Measurements from ENCODE around the gene ABCF2.
A peak's percentile ranks its signal among the peaks of the same experiment; 100 is the strongest.

The ABCF2 gene

GRCh38 chr7:151251328-151251688 lies 24.3 kb upstream of the ABCF2 start:
- Histone ChIP-seq H3K79me1 (ENCODE audit: low read length) (no peaks in the 10 kb centered on the region), H2BK120ac (ENCODE audit: low read depth, low read length) (no peak overlapping the region), H3K56ac (ENCODE audit: low read length) (peak overlapping the region; percentile 74), H3K79me2 (ENCODE audit: control insufficient read depth, insufficient read depth, low read length) (no peaks in the 10 kb centered on the region), H2BK15ac (replicated peaks; ENCODE audit: low read depth) (no peak overlapping the region), H3K4me1 (ENCODE audit: control insufficient read depth, low read depth, low read length) (peaks cover 27% of the 10 kb centered on the region), H3K18ac (ENCODE audit: low read length) (peak overlapping the region; percentile 92), H3K4me3 (ENCODE audit: low read length) (no peak overlapping the region), H3K27ac (ENCODE audit: low read depth, low read length) (no peak overlapping the region), H3K9ac (ENCODE audit: low read length) (peak overlapping the region; percentile 62), H3K4me2 (ENCODE audit: low read length) (peak overlapping the region; percentile 53), H4K5ac (ENCODE audit: low read length) (no peak overlapping the region), H4K8ac (ENCODE audit: low read depth, low read length) (no peak overlapping the region), H3K23ac (ENCODE audit: low read length) (peak overlapping the region; percentile 98), H2AK5ac (ENCODE audit: low read length) (no peak overlapping the region), H3K27me3 (ENCODE audit: insufficient read depth, low read length, poor library complexity) (no peaks in the 10 kb centered on the region), H3K36me3 (ENCODE audit: control insufficient read depth, insufficient read depth, low read length) (no peaks in the 10 kb centered on the region), H2BK5ac (ENCODE audit: low read length) (no peak overlapping the region), H3K4ac (ENCODE audit: low read depth, low read length) (peak overlapping the region; percentile 28)
- DNase-seq, result no peak
- no CpG with 5 or more reads among the region's 19 CpGs for WGBS (ENCODE audit: extremely low coverage, insufficient coverage, low lambda C conversion rate)

- H2BK15ac ChIP-seq (replicated peaks; ENCODE audit: low read depth), result no peak overlapping the region
- H3K79me2 ChIP-seq (ENCODE audit: control insufficient read depth, insufficient read depth, low read length), result no peaks in the 10 kb centered on the region
- H4K8ac ChIP-seq (ENCODE audit: low read depth, low read length), result no peak overlapping the region
- H3K79me1 ChIP-seq (ENCODE audit: low read length), result no peaks in the 10 kb centered on the region
- H3K36me3 ChIP-seq (ENCODE audit: control insufficient read depth, insufficient read depth, low read length), result no peaks in the 10 kb centered on the region
- no peak overlapping the region for H3K4me3 ChIP-seq (ENCODE audit: low read length)
- H4K5ac ChIP-seq (ENCODE audit: low read length), result no peak overlapping the region
- peaks cover 30% of the 10 kb centered on the region for H3K4me1 ChIP-seq (ENCODE audit: control insufficient read depth, low read depth, low read length)
- no peak overlapping the region for H2BK5ac ChIP-seq (ENCODE audit: low read length)
- H3K9ac ChIP-seq (ENCODE audit: low read length), result peak overlapping the region; percentile 7
- no peak overlapping the region for H3K23ac ChIP-seq (ENCODE audit: low read length)
- DNase-seq, result no peak
- H3K27ac ChIP-seq (ENCODE audit: low read depth, low read length), result no peak overlapping the region
- H3K4ac ChIP-seq (ENCODE audit: low read depth, low read length), result no peak overlapping the region
- H3K56ac ChIP-seq (ENCODE audit: low read length), result peak overlapping the region; percentile 53
- no peaks in the 10 kb centered on the region for H3K27me3 ChIP-seq (ENCODE audit: insufficient read depth, low read length, poor library complexity)
- H3K4me2 ChIP-seq (ENCODE audit: low read length), result no peak overlapping the region
- peak overlapping the region; percentile 84 for H2AK5ac ChIP-seq (ENCODE audit: low read length)
- H2BK120ac ChIP-seq (ENCODE audit: low read depth, low read length), result peak overlapping the region; percentile 3
- H3K18ac ChIP-seq (ENCODE audit: low read length), result peak overlapping the region; percentile 16
- WGBS (ENCODE audit: extremely low coverage, insufficient coverage, low lambda C conversion rate), result no CpG with 5 or more reads among the region's 7 CpGs
Observed at GRCh38 chr7:151250181-151251132, 23.5 kb upstream of the ABCF2 start.

GRCh38 chr7:151249732-151250072 lies 22.7 kb upstream of the ABCF2 start:
- Histone ChIP-seq H4K5ac (ENCODE audit: low read length) (no peak overlapping the region), H3K36me3 (ENCODE audit: control insufficient read depth, insufficient read depth, low read length) (no peaks in the 10 kb centered on the region), H3K4ac (ENCODE audit: low read depth, low read length) (no peak overlapping the region), H3K18ac (ENCODE audit: low read length) (peak overlapping the region; percentile 16), H2BK5ac (ENCODE audit: low read length) (no peak overlapping the region), H3K23ac (ENCODE audit: low read length) (no peak overlapping the region), H2BK120ac (ENCODE audit: low read depth, low read length) (peak overlapping the region; percentile 3), H3K4me2 (ENCODE audit: low read length) (no peak overlapping the region), H3K79me2 (ENCODE audit: control insufficient read depth, insufficient read depth, low read length) (no peaks in the 10 kb centered on the region), H2BK15ac (replicated peaks; ENCODE audit: low read depth) (no peak overlapping the region), H2AK5ac (ENCODE audit: low read length) (peak overlapping the region; percentile 84), H3K27ac (ENCODE audit: low read depth, low read length) (no peak overlapping the region), H3K27me3 (ENCODE audit: insufficient read depth, low read length, poor library complexity) (peaks cover under 1% of the 10 kb centered on the region), H3K79me1 (ENCODE audit: low read length) (no peaks in the 10 kb centered on the region), H3K56ac (ENCODE audit: low read length) (peak overlapping the region; percentile 99), H3K4me3 (ENCODE audit: low read length) (no peak overlapping the region), H3K9ac (ENCODE audit: low read length) (peak overlapping the region; percentile 7), H3K4me1 (ENCODE audit: control insufficient read depth, low read depth, low read length) (peaks cover 30% of the 10 kb centered on the region), H4K8ac (ENCODE audit: low read depth, low read length) (no peak overlapping the region)
- DNase-seq, result peak; percentile 73
- WGBS (ENCODE audit: extremely low coverage, insufficient coverage, low lambda C conversion rate), result no CpG with 5 or more reads among the region's 5 CpGs

- H3K4ac ChIP-seq (ENCODE audit: low read depth, low read length), result peak overlapping the region; percentile 44
- H3K18ac ChIP-seq (ENCODE audit: low read length), result peak overlapping the region; percentile 3
- no peak overlapping the region for H3K4me3 ChIP-seq (ENCODE audit: low read length)
- H3K27me3 ChIP-seq (ENCODE audit: insufficient read depth, low read length, poor library complexity), result peaks cover 2% of the 10 kb centered on the region
- peak overlapping the region; percentile 89 for H3K4me2 ChIP-seq (ENCODE audit: low read length)
- no peak overlapping the region for H2BK15ac ChIP-seq (replicated peaks; ENCODE audit: low read depth)
- no peaks in the 10 kb centered on the region for H3K36me3 ChIP-seq (ENCODE audit: control insufficient read depth, insufficient read depth, low read length)
- no peak overlapping the region for H4K5ac ChIP-seq (ENCODE audit: low read length)
- no peaks in the 10 kb centered on the region for H3K79me2 ChIP-seq (ENCODE audit: control insufficient read depth, insufficient read depth, low read length)
- H3K4me1 ChIP-seq (ENCODE audit: control insufficient read depth, low read depth, low read length), result peaks cover 30% of the 10 kb centered on the region
- H2AK5ac ChIP-seq (ENCODE audit: low read length), result no peak overlapping the region
- no peaks in the 10 kb centered on the region for H3K79me1 ChIP-seq (ENCODE audit: low read length)
- no CpG with 5 or more reads among the region's 45 CpGs for WGBS (ENCODE audit: extremely low coverage, insufficient coverage, low lambda C conversion rate)
- H3K23ac ChIP-seq (ENCODE audit: low read length), result no peak overlapping the region
- DNase-seq, result no peak
- H4K8ac ChIP-seq (ENCODE audit: low read depth, low read length), result no peak overlapping the region
- H2BK5ac ChIP-seq (ENCODE audit: low read length), result peak overlapping the region; percentile 86
- peak overlapping the region; percentile 99 for H3K56ac ChIP-seq (ENCODE audit: low read length)
- peak overlapping the region; percentile 31 for H2BK120ac ChIP-seq (ENCODE audit: low read depth, low read length)
- H3K27ac ChIP-seq (ENCODE audit: low read depth, low read length), result peak overlapping the region; percentile 67
- peak overlapping the region; percentile 85 for H3K9ac ChIP-seq (ENCODE audit: low read length)
Observed at GRCh38 chr7:151249034-151249731, 22.2 kb upstream of the ABCF2 start.

GRCh38 chr7:151248346-151249033 lies 21.5 kb upstream of the ABCF2 start, which contains the start of gene SMARCD3:
Gene SMARCD3, minus strand, starts transcription at chr7:151248694. Its CDS starts 132 bp downstream, at chr7:151248562.
- no peaks in the 10 kb centered on the region for H3K79me2 ChIP-seq (ENCODE audit: control insufficient read depth, insufficient read depth, low read length)
- peaks cover 30% of the 10 kb centered on the region for H3K4me1 ChIP-seq (ENCODE audit: control insufficient read depth, low read depth, low read length)
- H3K56ac ChIP-seq (ENCODE audit: low read length), result peak within 1 kb of the TSS; percentile 99
- H2BK120ac ChIP-seq (ENCODE audit: low read depth, low read length), result peak within 1 kb of the TSS; percentile 31
- H3K36me3 ChIP-seq (ENCODE audit: control insufficient read depth, insufficient read depth, low read length), result no peaks in the 10 kb centered on the region
- H3K27me3 ChIP-seq (ENCODE audit: insufficient read depth, low read length, poor library complexity), result peaks cover 2% of the 10 kb centered on the region
- peak within 1 kb of the TSS; percentile 85 for H3K23ac ChIP-seq (ENCODE audit: low read length)
- peak within 1 kb of the TSS; percentile 86 for H2BK5ac ChIP-seq (ENCODE audit: low read length)
- H3K4ac ChIP-seq (ENCODE audit: low read depth, low read length), result peak within 1 kb of the TSS; percentile 44
- DNase-seq, result peak; percentile 82
- peak within 1 kb of the TSS; percentile 85 for H3K9ac ChIP-seq (ENCODE audit: low read length)
- H2AK5ac ChIP-seq (ENCODE audit: low read length), result no peak within 1 kb of the TSS
- H4K8ac ChIP-seq (ENCODE audit: low read depth, low read length), result no peak within 1 kb of the TSS
- H3K4me3 ChIP-seq (ENCODE audit: low read length), result peak within 1 kb of the TSS; percentile 35
- H3K4me2 ChIP-seq (ENCODE audit: low read length), result peak within 1 kb of the TSS; percentile 89
- H4K5ac ChIP-seq (ENCODE audit: low read length), result no peak within 1 kb of the TSS
- H3K27ac ChIP-seq (ENCODE audit: low read depth, low read length), result peak within 1 kb of the TSS; percentile 67
- peak within 1 kb of the TSS; percentile 3 for H3K18ac ChIP-seq (ENCODE audit: low read length)
- no peak within 1 kb of the TSS for H2BK15ac ChIP-seq (replicated peaks; ENCODE audit: low read depth)
- no peaks in the 10 kb centered on the region for H3K79me1 ChIP-seq (ENCODE audit: low read length)
- WGBS (ENCODE audit: extremely low coverage, insufficient coverage, low lambda C conversion rate), result no CpG with 5 or more reads among the region's 71 CpGs

Measured in mesendoderm (in vitro differentiated cells).